Measurements from ENCODE around the gene RABGAP1. TPM values are rescaled to one million over a fixed set of nuclear protein-coding genes. Genes with fewer than 3 reads are reported as not detected.

RABGAP1 gene
- total and polyA plus RNA-seq, 3 donors from 2014 or later: 53.0 to 113 (median 94.0) TPM

- Histone ChIP-seq H3K27me3 (no peaks in the 10 kb centered on the region), H3K36me3 (ENCODE audit: low read depth, missing control alignments) (no peaks in the 10 kb centered on the region), H3K9me3 (no peaks in the 10 kb centered on the region), H3K4me1 (no peaks in the 10 kb centered on the region), H3K27ac (no peak overlapping the region), H3K4me3 (no peak overlapping the region)
- 58 to 69% methylated on average over 11 of the region's 11 CpGs for WGBS, 2 donors
- TF ChIP-seq POLR2A (IDR thresholded peaks at IDR 0.05) (no peak), CTCF (IDR thresholded peaks at IDR 0.05) (no peak)
- DNase-seq: no peak
- intact Hi-C loops (cut with DNase I; ENCODE audit: low total_unique reads): no loop called here
These were observed 166.9 kb downstream of the RABGAP1 start for GRCh38 chr9:123107639-123108285.

GRCh38 chr9:123108976-123109375 is 168.2 kb downstream of the RABGAP1 start:
- no peaks in the 10 kb centered on the region for H3K36me3 ChIP-seq (ENCODE audit: low read depth, missing control alignments)
- intact Hi-C loops (cut with DNase I; ENCODE audit: low total_unique reads): no loop called here
- 92 to 93% methylated on average over 7 to 9 of the region's 9 CpGs for WGBS, 2 donors

GRCh38 chr9:123109540-123110279 is 168.9 kb downstream of the RABGAP1 start:
- Histone ChIP-seq H3K4me1 (no peaks in the 10 kb centered on the region), H3K4me3 (no peak overlapping the region), H3K9me3 (no peaks in the 10 kb centered on the region), H3K36me3 (ENCODE audit: low read depth, missing control alignments) (no peaks in the 10 kb centered on the region), H3K27me3 (no peaks in the 10 kb centered on the region), H3K27ac (no peak overlapping the region)
- intact Hi-C loops (cut with DNase I; ENCODE audit: low total_unique reads): no loop called here
- TF ChIP-seq CTCF (IDR thresholded peaks at IDR 0.05) (no peak), POLR2A (IDR thresholded peaks at IDR 0.05) (no peak)
- no peak for DNase-seq
- 88 to 93% methylated on average over 15 of the region's 15 CpGs for WGBS, 2 donors

More at GRCh38 chr9:123108976-123109375, 168.2 kb downstream of the RABGAP1 start:
- Histone ChIP-seq H3K4me1 (no peaks in the 10 kb centered on the region), H3K9me3 (no peaks in the 10 kb centered on the region), H3K27me3 (no peaks in the 10 kb centered on the region), H3K4me3 (no peak overlapping the region), H3K27ac (no peak overlapping the region)
- no peak for DNase-seq
- TF ChIP-seq POLR2A (IDR thresholded peaks at IDR 0.05) (no peak), CTCF (IDR thresholded peaks at IDR 0.05) (no peak)

GRCh38 chr9:123111427-123112014 is 170.7 kb downstream of the RABGAP1 start:
- Histone ChIP-seq H3K4me1 (no peaks in the 10 kb centered on the region), H3K36me3 (ENCODE audit: low read depth, missing control alignments) (no peaks in the 10 kb centered on the region), H3K4me3 (no peak overlapping the region), H3K27me3 (no peaks in the 10 kb centered on the region), H3K27ac (no peak overlapping the region), H3K9me3 (no peaks in the 10 kb centered on the region)
- intact Hi-C loops (cut with DNase I; ENCODE audit: low total_unique reads): no loop called here
- no peak for DNase-seq
- WGBS, 2 donors: 74% methylated on average over 8 of the region's 8 CpGs
- no peak for TF ChIP-seq POLR2A (IDR thresholded peaks at IDR 0.05)

Data from testis (tissue), 3 donors.